Measurements from ENCODE around the gene TMEM151A.
"Not testable (repeated sequence)": the region's sequence is repeated elsewhere in the genome, so short reads cannot be mapped to it uniquely, and the experiment has no call there.

The TMEM151A gene

GRCh38 chr11:66310324-66310723, 18.6 kb downstream of the TMEM151A start:
- no peak for DNase-seq

GRCh38 chr11:66310803-66311440, 19.2 kb downstream of the TMEM151A start:
- not testable (repeated sequence) for DNase-seq

- no peak for DNase-seq
These were observed 19.8 kb downstream of the TMEM151A start for GRCh38 chr11:66311470-66311964.

- DNase-seq, result peak; percentile 95
These were observed 20.4 kb downstream of the TMEM151A start for GRCh38 chr11:66311965-66312548.

GRCh38 chr11:66312549-66313320, 21.0 kb downstream of the TMEM151A start:
- peak; percentile 98 for DNase-seq

GRCh38 chr11:66313321-66314185, 21.9 kb downstream of the TMEM151A start:
- no peak for DNase-seq

- no peak for DNase-seq
These were observed 22.4 kb downstream of the TMEM151A start for GRCh38 chr11:66314186-66314501.

GRCh38 chr11:66314561-66315497, 23.1 kb downstream of the TMEM151A start:
- DNase-seq, result no peak

- DNase-seq, result no peak
These were observed 23.8 kb downstream of the TMEM151A start for GRCh38 chr11:66315498-66315885.

- DNase-seq, result no peak
These were observed 24.5 kb downstream of the TMEM151A start for GRCh38 chr11:66315921-66316811.

- no peak for DNase-seq
These were observed 25.2 kb downstream of the TMEM151A start, which contains the start of gene CD248 for GRCh38 chr11:66316849-66317251. CD248 (minus strand) TSS chr11:66317044; CDS start chr11:66317027, 17 bp downstream.

- no peak for DNase-seq
These were observed 25.6 kb downstream of the TMEM151A start for GRCh38 chr11:66317322-66317722.

GRCh38 chr11:66317723-66318599, 26.3 kb downstream of the TMEM151A start:
- DNase-seq, result no peak

- DNase-seq, result no peak
These were observed 26.9 kb downstream of the TMEM151A start for GRCh38 chr11:66318600-66318970.

- DNase-seq, result not testable (repeated sequence)
These were observed 28.6 kb downstream of the TMEM151A start for GRCh38 chr11:66320289-66320688.

GRCh38 chr11:66320748-66321147, 29.1 kb downstream of the TMEM151A start:
- not testable (repeated sequence) for DNase-seq

GRCh38 chr11:66321606-66322005, 29.9 kb downstream of the TMEM151A start:
- no peak for DNase-seq

GRCh38 chr11:66322732-66323427, 31.2 kb downstream of the TMEM151A start:
- no peak for DNase-seq

- no peak for DNase-seq
These were observed 32.0 kb downstream of the TMEM151A start for GRCh38 chr11:66323684-66324083.

All from NCI-H2227 treated with DMSO at 0.1 percent for 48 hours (cell line).